Peyer's patch (tissue), 4 donors: ENCODE data around the gene CAPG.

Experiments used
- CTCF ChIP-seq, 6 experiments: fragments of 450-650 bp in 4 of 6; fragments of 200-600 bp in 2 of 6; sonication (generic) in 1 of 6; IDR thresholded peaks; one replicate each; pipeline ENCODE4 v1.5.1; 2017 to 2019; ENCODE audit warnings: antibody characterized with exemption in 6 of 6, mild to moderate bottlenecking in 3 of 6, moderate library complexity in 1 of 6
- POLR2A ChIP-seq, 2 donors: fragments of 450-650 bp; IDR thresholded peaks; one replicate each; pipeline ENCODE4 v1.5.1; 2017; ENCODE audit warnings: antibody characterized with exemption in 2 of 2, mild to moderate bottlenecking in 2 of 2, moderate library complexity in 2 of 2

GRCh38 chr2:85353876-85354285 lies 56.3 kb downstream of the CAPG start:
- TF ChIP-seq CTCF (IDR thresholded peaks at IDR 0.05) (no peak), POLR2A (IDR thresholded peaks at IDR 0.05) (no peak)
